ENCODE results near the gene CRHR1.

CRHR1 gene

GRCh38 chr17:45824475-45824874 is 40.4 kb downstream of the CRHR1 start:
- no peak for DNase-seq (ENCODE audit: low spot score)

- DNase-seq (ENCODE audit: low spot score), result no peak
Observed at GRCh38 chr17:45824901-45825492, 40.9 kb downstream of the CRHR1 start.

GRCh38 chr17:45825792-45826191 is 41.7 kb downstream of the CRHR1 start:
- no peak for DNase-seq (ENCODE audit: low spot score)

GRCh38 chr17:45826919-45827588 is 42.9 kb downstream of the CRHR1 start:
- no peak for DNase-seq (ENCODE audit: low spot score)

- DNase-seq (ENCODE audit: low spot score), result no peak
Observed at GRCh38 chr17:45828171-45828570, 44.1 kb downstream of the CRHR1 start.

GRCh38 chr17:45828582-45829133 is 44.5 kb downstream of the CRHR1 start:
- no peak for DNase-seq (ENCODE audit: low spot score)

GRCh38 chr17:45833920-45834319 is 49.8 kb downstream of the CRHR1 start:
- DNase-seq (ENCODE audit: low spot score), result no peak

- no peak for DNase-seq (ENCODE audit: low spot score)
Observed at GRCh38 chr17:45834471-45835396, 50.6 kb downstream of the CRHR1 start.

- DNase-seq (ENCODE audit: low spot score), result no peak
Observed at GRCh38 chr17:45835481-45835880, 51.4 kb downstream of the CRHR1 start.

- no peak for DNase-seq (ENCODE audit: low spot score)
Observed at GRCh38 chr17:45836047-45837044, 52.2 kb downstream of the CRHR1 start.

- no peak for DNase-seq (ENCODE audit: low spot score)
Observed at GRCh38 chr17:45837187-45837586, 53.1 kb downstream of the CRHR1 start.

- no peak for DNase-seq (ENCODE audit: low spot score)
Observed at GRCh38 chr17:45837603-45838002, 53.5 kb downstream of the CRHR1 start.

GRCh38 chr17:45838751-45839295 is 54.7 kb downstream of the CRHR1 start:
- DNase-seq (ENCODE audit: low spot score), result no peak

- no peak for DNase-seq (ENCODE audit: low spot score)
Observed at GRCh38 chr17:45839442-45839841, 55.3 kb downstream of the CRHR1 start.

- DNase-seq (ENCODE audit: low spot score), result no peak
Observed at GRCh38 chr17:45841186-45841585, 57.1 kb downstream of the CRHR1 start.

GRCh38 chr17:45841883-45842525 is 57.9 kb downstream of the CRHR1 start:
- no peak for DNase-seq (ENCODE audit: low spot score)

GRCh38 chr17:45843722-45844121 is 59.6 kb downstream of the CRHR1 start:
- no peak for DNase-seq (ENCODE audit: low spot score)

- DNase-seq (ENCODE audit: low spot score), result no peak
Observed at GRCh38 chr17:45844695-45845375, 60.7 kb downstream of the CRHR1 start, which contains the start of gene SPPL2C. SPPL2C (plus strand) TSS chr17:45844881; CDS start chr17:45844907, 26 bp downstream.

GRCh38 chr17:45845376-45846185 is 61.5 kb downstream of the CRHR1 start:
- no peak for DNase-seq (ENCODE audit: low spot score)

All from NAMALWA (cell line).